T-cell (primary cell): ENCODE measurements around the gene SNX27. TPM values are rescaled to one million over a fixed set of nuclear protein-coding genes. Genes with fewer than 3 reads are reported as not detected.

Experiments used
- ATAC-seq, 4 experiments: fragments of 200-7000 bp in 3 of 4; fragments of 150-1000 bp in 1 of 4; cut with Tn5 transposase; replicated peaks in 1 of 4; 1 replicate in 3 of 4; 2 replicates in 1 of 4; pipeline ENCODE4 v1.10.0; 2021; ENCODE audit warnings: moderate library complexity in 3 of 4, mild to moderate bottlenecking in 2 of 4, moderate number of reproducible peaks in 1 of 4
- CTCF ChIA-PET, 2 donors: fragments of 300-600 bp; sonication (Branson Sonifier 250); formaldehyde crosslinking; loops; one replicate each; lab custom pipeline; 2022; ENCODE audit warnings: antibody characterized with exemption in 2 of 2; lab: Charles Lee
- POLR2A ChIA-PET, 2 donors: fragments of 300-600 bp; sonication (Branson Sonifier 250); formaldehyde crosslinking; loops; one replicate each; lab custom pipeline; 2022; ENCODE audit warnings: antibody characterized with exemption in 2 of 2; lab: Charles Lee
- DNase-seq, 35 experiments: peaks; one replicate each; pipeline versions ENCODE4 v3.0.0 to v3.0.0-alpha.2; 2013 to 2023
- H3K27ac ChIP-seq: one replicate; pipeline ENCODE4 v1.5.1; 2013; ENCODE audit warnings: low read length
- H3K27me3 ChIP-seq, 2 experiments: replicated peaks in 1 of 2; 1 replicate in 1 of 2; 2 replicates in 1 of 2; pipeline versions ENCODE4 v1.6.1 to v1.7.0; 2013; ENCODE audit warnings: low read length in 1 of 2, mixed read lengths in 1 of 2; ENCODE audit not compliant: control insufficient read depth in 2 of 2, insufficient read depth in 2 of 2; ENCODE audit errors: extremely low read depth in 1 of 2
- H3K36me3 ChIP-seq, 2 donors: 1 replicate in 1 of 2; 2 replicates in 1 of 2; pipeline versions ENCODE4 v1.6.1 to v1.7.0; 2013; ENCODE audit warnings: low read length in 1 of 2; ENCODE audit not compliant: control insufficient read depth in 2 of 2, insufficient read depth in 1 of 2; ENCODE audit errors: extremely low read depth in 1 of 2
- H3K4me1 ChIP-seq, 2 experiments: 1 replicate in 1 of 2; 2 replicates in 1 of 2; pipeline versions ENCODE4 v1.6.1 to v1.7.0; 2013; ENCODE audit warnings: low read length in 2 of 2, mixed read lengths in 1 of 2; ENCODE audit not compliant: insufficient read depth in 2 of 2, control insufficient read depth in 1 of 2; ENCODE audit errors: extremely low read depth in 1 of 2
- H3K4me3 ChIP-seq, 2 donors: 1 replicate in 1 of 2; 2 replicates in 1 of 2; pipeline versions ENCODE4 v1.5.1 to v1.7.0; 2013; ENCODE audit warnings: mild to moderate bottlenecking in 2 of 2, low read length in 1 of 2, moderate library complexity in 1 of 2; ENCODE audit not compliant: control insufficient read depth in 1 of 2; ENCODE audit errors: extremely low read depth in 1 of 2
- H3K9me3 ChIP-seq: 2 replicates; pipeline ENCODE4 v1.7.0; 2013
- H3K27ac Mint-ChIP-seq, 2 donors: one replicate each; pipeline ENCODE4 v1.8.0; 2020 to 2021; ENCODE audit warnings: mild to moderate bottlenecking in 2 of 2, mixed read lengths in 2 of 2
- H3K27me3 Mint-ChIP-seq, 2 donors: one replicate each; pipeline ENCODE4 v1.8.0; 2021 to 2022; ENCODE audit warnings: mixed read lengths in 2 of 2
- H3K36me3 Mint-ChIP-seq: one replicate; pipeline ENCODE4 v1.8.0; 2021; ENCODE audit warnings: mixed read lengths
- H3K4me1 Mint-ChIP-seq, 3 donors: one replicate each; pipeline ENCODE4 v1.8.0; 2020 to 2022; ENCODE audit warnings: mixed read lengths in 3 of 3, mild to moderate bottlenecking in 1 of 3
- H3K4me3 Mint-ChIP-seq, 3 donors: one replicate each; pipeline ENCODE4 v1.8.0; 2020 to 2022; ENCODE audit warnings: mild to moderate bottlenecking in 3 of 3, mixed read lengths in 3 of 3, moderate library complexity in 3 of 3
- H3K9me3 Mint-ChIP-seq, 3 donors: one replicate each; pipeline ENCODE4 v1.8.0; 2020 to 2022; ENCODE audit warnings: mixed read lengths in 3 of 3
- WGBS: methylation state at CpG from one replicate; pipeline ENCODE4 v1.1.5; 2013; ENCODE audit warnings: missing lambda C conversion rate; ENCODE audit not compliant: insufficient coverage; 5-methylcytosine and 5-hydroxymethylcytosine counted together
- total RNA-seq, 35 experiments: library from RNA in 6 of 35; stranded (reverse) in 6 of 35; fragments of 120-200 nt in 1 of 35; gene quantifications; one replicate each; pipeline versions ENCODE4 v1.2.1 to v1.2.4 and lab custom pipeline; 2013 to 2026

Gene SNX27
- total RNA-seq, 5 donors from 2014 or later (not counting 1 experiment from before 2014, with no cell fraction given) = 24.2 to 33.6 (median 31.6) TPM

- Mint-ChIP-seq H3K4me3 (peak overlapping the region in 2 of 3 donors; percentile 73 to 84), H3K27ac (no peak overlapping the region), H3K4me1 (peaks cover 31 to 42% (median 34%) of the 10 kb centered on the region in 3 donors), H3K36me3 (no peaks in the 10 kb centered on the region), H3K27me3 (peaks cover 48 to 64% of the 10 kb centered on the region in 2 donors), H3K9me3 (no peaks in the 10 kb centered on the region)
- Histone ChIP-seq H3K27me3 (peaks cover 12 to 58% of the 10 kb centered on the region in 2 experiments), H3K4me1 (peaks cover 0 to 29% of the 10 kb centered on the region in 2 experiments), H3K9me3 (no peaks in the 10 kb centered on the region), H3K4me3 (peak overlapping the region in 1 of 2 donors; percentile 19), H3K27ac (no peak overlapping the region), H3K36me3 (no peaks in the 10 kb centered on the region)
- ATAC-seq = no peak
- CTCF ChIA-PET = interaction anchor here in 1 of 2 donors (1.0 kb wide), 1 partner anchor 116 kb away, joined by 3 read pairs; no protein-coding TSS in a partner anchor
- WGBS = no CpG with 5 or more reads among the region's 1 CpG
- DNase-seq = no peak
- POLR2A ChIA-PET = interaction anchor here in 1 of 2 donors (0.6 kb wide), 1 partner anchor 110 kb away, joined by 3 read pairs; no protein-coding TSS in a partner anchor
Measured at GRCh38 chr1:151720125-151720524, 108.3 kb downstream of the SNX27 start.

- Histone ChIP-seq H3K9me3 (no peaks in the 10 kb centered on the region), H3K4me1 (peaks cover 0 to 29% of the 10 kb centered on the region in 2 experiments), H3K36me3 (no peaks in the 10 kb centered on the region), H3K27ac (no peak overlapping the region), H3K27me3 (peaks cover 12 to 55% of the 10 kb centered on the region in 2 experiments), H3K4me3 (peak overlapping the region; percentile 19 to 37)
- Mint-ChIP-seq H3K4me1 (peaks cover 31 to 42% (median 32%) of the 10 kb centered on the region in 3 donors), H3K27me3 (peaks cover 48 to 64% of the 10 kb centered on the region in 2 donors), H3K9me3 (no peaks in the 10 kb centered on the region), H3K36me3 (no peaks in the 10 kb centered on the region), H3K27ac (peak overlapping the region; percentile 50 to 62), H3K4me3 (peak overlapping the region; percentile 73 to 84 (median 79))
- ChIA-PET POLR2A (interaction anchor here in 1 of 2 donors (0.6 kb wide), 1 partner anchor 33 kb away, joined by 3 read pairs; no protein-coding TSS in a partner anchor), CTCF (interaction anchor here in 1 of 2 donors (0.7 to 1.0 kb wide), 2 partner anchors 31 to 115 kb away, joined by 3 to 4 read pairs; no protein-coding TSS in a partner anchor)
- WGBS = 20% methylated on average over 1 of the region's 5 CpGs
- peak in 1 of 35 experiments; percentile 25 for DNase-seq
- ATAC-seq = no peak
Measured at GRCh38 chr1:151720554-151720953, 108.7 kb downstream of the SNX27 start.

- Mint-ChIP-seq H3K27ac (peak within 1 kb of the TSS; percentile 50 to 62), H3K4me1 (peaks cover 31 to 42% (median 32%) of the 10 kb centered on the region in 3 donors), H3K36me3 (no peaks in the 10 kb centered on the region), H3K9me3 (no peaks in the 10 kb centered on the region), H3K4me3 (peak within 1 kb of the TSS; percentile 75 to 84 (median 79)), H3K27me3 (peaks cover 48 to 64% of the 10 kb centered on the region in 2 donors)
- Histone ChIP-seq H3K36me3 (no peaks in the 10 kb centered on the region), H3K27ac (no peak within 1 kb of the TSS), H3K4me3 (peak within 1 kb of the TSS; percentile 44 to 58), H3K27me3 (peaks cover 15 to 51% of the 10 kb centered on the region in 2 experiments), H3K4me1 (peaks cover 0 to 27% of the 10 kb centered on the region in 2 experiments), H3K9me3 (no peaks in the 10 kb centered on the region)
- CTCF ChIA-PET = interaction anchor here (0.6 to 1.0 kb wide), 3 partner anchors 17 to 115 kb away, joined by 3 to 4 read pairs (median 4); no protein-coding TSS in a partner anchor
- 1% methylated on average over 36 of the region's 44 CpGs for WGBS
- POLR2A ChIA-PET = interaction anchor here in 1 of 2 donors (0.6 kb wide), 1 partner anchor 33 kb away, joined by 3 read pairs; no protein-coding TSS in a partner anchor
- DNase-seq = peak in 29 of 35 experiments; percentile 5 to 70 (median 36)
- peak; percentile 86 to 96 (median 91) for ATAC-seq
Measured at GRCh38 chr1:151720974-151721787, 109.3 kb downstream of the SNX27 start, which contains the start of gene RIIAD1. Gene RIIAD1, plus strand, starts transcription at chr1:151721522. Its CDS starts 15 bp downstream, at chr1:151721537.

- peaks cover 0 to 20% of the 10 kb centered on the region in 2 experiments for H3K4me1 ChIP-seq
- H3K27me3 ChIP-seq = peaks cover 15 to 47% of the 10 kb centered on the region in 2 experiments
- peak overlapping the region; percentile 44 to 58 for H3K4me3 ChIP-seq
- DNase-seq = no peak
- no peak overlapping the region for H3K27ac ChIP-seq
- Mint-ChIP-seq H3K36me3 (no peaks in the 10 kb centered on the region), H3K4me3 (peak overlapping the region; percentile 74 to 84 (median 75)), H3K27me3 (peaks cover 44 to 69% of the 10 kb centered on the region in 2 donors), H3K27ac (no peak overlapping the region), H3K9me3 (no peaks in the 10 kb centered on the region), H3K4me1 (peaks cover 28 to 39% (median 29%) of the 10 kb centered on the region in 3 donors)
- no peak for ATAC-seq
- H3K36me3 ChIP-seq = no peaks in the 10 kb centered on the region
- WGBS = no CpG with 5 or more reads among the region's 17 CpGs
- ChIA-PET POLR2A (no interaction called here), CTCF (interaction anchor here in 1 of 2 donors (0.5 to 0.6 kb wide), 2 partner anchors 16 to 127 kb away, joined by 3 to 4 read pairs; no protein-coding TSS in a partner anchor)
- H3K9me3 ChIP-seq = no peaks in the 10 kb centered on the region
Measured at GRCh38 chr1:151721788-151722510, 110.1 kb downstream of the SNX27 start.

- no peaks in the 10 kb centered on the region for H3K36me3 ChIP-seq
- CTCF ChIA-PET = no interaction called here
- peaks cover 0 to 16% of the 10 kb centered on the region in 2 experiments for H3K4me1 ChIP-seq
- POLR2A ChIA-PET = interaction anchor here in 1 of 2 donors (0.6 kb wide), 1 partner anchor 19 kb away, joined by 3 read pairs; no protein-coding TSS in a partner anchor
- no peak for DNase-seq
- Mint-ChIP-seq H3K9me3 (no peaks in the 10 kb centered on the region), H3K36me3 (no peaks in the 10 kb centered on the region), H3K4me3 (no peak overlapping the region), H3K27me3 (peaks cover 32 to 67% of the 10 kb centered on the region in 2 donors), H3K27ac (no peak overlapping the region), H3K4me1 (peaks cover 19 to 23% (median 21%) of the 10 kb centered on the region in 3 donors)
- no peak overlapping the region for H3K4me3 ChIP-seq
- no peak for ATAC-seq
- no peaks in the 10 kb centered on the region for H3K9me3 ChIP-seq
- peaks cover 10 to 42% of the 10 kb centered on the region in 2 experiments for H3K27me3 ChIP-seq
- H3K27ac ChIP-seq = no peak overlapping the region
- WGBS = no CpG with 5 or more reads among the region's 3 CpGs
Measured at GRCh38 chr1:151723726-151724370, 112.0 kb downstream of the SNX27 start.
